HG02973 (cell line): ENCODE measurements around the gene CDHR2.
A peak's percentile ranks its signal among the peaks of the same experiment; 100 is the strongest.

Experiments
- ATAC-seq: cut with Tn5 transposase; IDR thresholded peaks from one replicate; pipeline ENCODE4 v1.9.1; 2021; ENCODE audit warnings: moderate library complexity; ENCODE audit not compliant: unreplicated experiment

CDHR2 gene

GRCh38 chr5:176618783-176619182 lies 69.6 kb downstream of the CDHR2 start:
- ATAC-seq, result no peak

GRCh38 chr5:176619203-176619568 lies 70.0 kb downstream of the CDHR2 start:
- ATAC-seq, result peak; percentile 77

- no peak for ATAC-seq
These were observed 70.6 kb downstream of the CDHR2 start for GRCh38 chr5:176619569-176620332.

GRCh38 chr5:176620333-176620981 lies 71.3 kb downstream of the CDHR2 start:
- ATAC-seq, result no peak

GRCh38 chr5:176621661-176622079 lies 72.5 kb downstream of the CDHR2 start:
- no peak for ATAC-seq

GRCh38 chr5:176624142-176624541 lies 75.0 kb downstream of the CDHR2 start:
- ATAC-seq, result no peak

GRCh38 chr5:176624938-176625337 lies 75.8 kb downstream of the CDHR2 start:
- ATAC-seq, result no peak

- no peak for ATAC-seq
These were observed 76.4 kb downstream of the CDHR2 start for GRCh38 chr5:176625512-176625911.

- no peak for ATAC-seq
These were observed 77.1 kb downstream of the CDHR2 start for GRCh38 chr5:176625966-176626875.

GRCh38 chr5:176626876-176627236 lies 77.7 kb downstream of the CDHR2 start:
- ATAC-seq, result no peak

- no peak for ATAC-seq
These were observed 78.4 kb downstream of the CDHR2 start for GRCh38 chr5:176627582-176627981.

GRCh38 chr5:176628406-176629228 lies 79.5 kb downstream of the CDHR2 start:
- no peak for ATAC-seq

- ATAC-seq, result no peak
These were observed 80.2 kb downstream of the CDHR2 start for GRCh38 chr5:176629317-176629852.

- ATAC-seq, result peak; percentile 62
These were observed 80.9 kb downstream of the CDHR2 start, which contains the start of the genes EIF4E1B and SNCB for GRCh38 chr5:176629853-176630680. TSS of gene EIF4E1B (plus strand) at chr5:176630675. CDS start at chr5:176642788, 12,113 bp downstream. TSS of gene SNCB (minus strand) at chr5:176630534. CDS start at chr5:176629654, 880 bp downstream.

GRCh38 chr5:176630681-176631222 lies 81.6 kb downstream of the CDHR2 start:
- ATAC-seq, result no peak

- no peak for ATAC-seq
These were observed 82.5 kb downstream of the CDHR2 start for GRCh38 chr5:176631383-176632200.

GRCh38 chr5:176632745-176633144 lies 83.6 kb downstream of the CDHR2 start:
- no peak for ATAC-seq

- no peak for ATAC-seq
These were observed 84.5 kb downstream of the CDHR2 start for GRCh38 chr5:176633598-176633997.
